Measurements from ENCODE around the gene HNRNPH3.

HNRNPH3 gene

DNA sequence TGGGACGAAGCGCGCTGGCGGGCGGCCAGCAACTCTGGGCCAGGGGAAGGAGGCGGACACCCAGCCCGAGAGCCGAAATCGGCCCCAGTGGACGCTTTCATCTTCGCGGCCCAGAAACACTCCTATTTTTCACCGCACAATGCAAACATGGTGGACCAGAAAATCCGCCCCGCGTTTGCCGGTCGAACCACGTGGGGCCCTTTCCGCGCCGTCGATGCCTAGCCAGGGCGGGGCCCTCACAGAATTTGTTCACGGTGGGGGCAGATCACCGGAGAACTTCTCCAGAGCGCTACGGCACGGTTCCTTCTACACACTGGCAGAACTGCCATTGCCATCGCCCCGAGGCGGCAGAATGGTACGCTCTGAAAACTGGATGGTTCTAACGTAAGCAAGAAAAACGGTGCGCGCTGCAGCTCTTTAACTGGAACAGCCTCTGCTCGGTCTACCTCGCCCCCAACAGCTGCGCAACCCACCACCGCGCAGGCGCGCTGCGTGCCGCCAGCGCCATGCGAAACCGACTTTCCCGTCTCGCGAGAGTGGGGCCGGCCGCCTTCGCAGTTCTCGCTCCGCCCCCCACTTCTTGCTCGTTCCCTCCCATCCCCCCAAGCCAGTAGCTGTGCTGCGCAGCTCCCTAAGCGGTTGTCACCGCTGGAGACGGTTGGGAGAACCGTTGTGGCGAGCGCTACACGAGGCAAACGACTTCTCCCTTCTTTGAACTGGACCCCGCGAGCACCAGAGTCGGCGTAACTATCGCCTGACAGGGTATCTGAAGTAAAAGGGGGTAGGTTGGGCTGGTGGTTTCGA lies at the start of gene HNRNPH3:
Gene HNRNPH3, plus strand, starts transcription at position 610 of the 804 bp plus-strand sequence. CDS start 5,158 bp downstream, outside the sequence.
- TF ChIP-seq FOXM1 (IDR thresholded peaks at IDR 0.05; ENCODE audit: borderline replicate concordance) (no peak; the same call in 1 of the 2 replicates), NFRKB (IDR thresholded peaks at IDR 0.05) (peak; percentile 2; the same call in 1 of the 2 replicates), SP1 (IDR thresholded peaks at IDR 0.05) (peak; percentile 85; the same call in 1 of the 2 replicates), TARDBP (IDR thresholded peaks at IDR 0.05) (no peak), ELF4 (IDR thresholded peaks at IDR 0.05) (peak; percentile 93), FOXK2 (IDR thresholded peaks at IDR 0.05) (no peak), L3MBTL2 (conservative IDR thresholded peaks at IDR 0.05) (peak; percentile 95)
- DNase-seq (ENCODE audit: extremely low spot score) = peak; percentile 97
- ChIA-PET POLR2A (interaction anchor here (0.5 to 3.3 kb wide), 31 partner anchors 9 to 543 kb away, joined by 3 to 34 read pairs (median 4); partner anchors contain the start of genes ATOH7, DNA2, DNAJC12 and RUFY2), CTCF (interaction anchor here (0.8 to 1.7 kb wide), 3 partner anchors 17 to 119 kb away, joined by 3 to 7 read pairs (median 4); no protein-coding TSS in a partner anchor)

GRCh38 chr10:68284062-68285001 lies 47.5 kb upstream of the HNRNPH3 start:
- TF ChIP-seq ARNT (IDR thresholded peaks at IDR 0.05) (no peak), ZNF384 (IDR thresholded peaks at IDR 0.05) (no peak), SP1 (IDR thresholded peaks at IDR 0.05) (no peak), LEF1 (IDR thresholded peaks at IDR 0.05; ENCODE audit: borderline replicate concordance) (no peak), BHLHE40 (IDR thresholded peaks at IDR 0.05; ENCODE audit: borderline replicate concordance) (no peak), PKNOX1 (IDR thresholded peaks at IDR 0.05) (no peak), TARDBP (IDR thresholded peaks at IDR 0.05) (no peak)
- no peak for DNase-seq (ENCODE audit: extremely low spot score)
- POLR2A ChIA-PET = no interaction called here
- CTCF ChIA-PET = no interaction called here

GRCh38 chr10:68288717-68289116 lies 43.1 kb upstream of the HNRNPH3 start:
- no peak for DNase-seq (ENCODE audit: extremely low spot score)
- TF ChIP-seq PKNOX1 (IDR thresholded peaks at IDR 0.05) = no peak
- no peak for TF ChIP-seq SP1 (IDR thresholded peaks at IDR 0.05)
- TF ChIP-seq ELF4 (IDR thresholded peaks at IDR 0.05) = no peak
- TF ChIP-seq SUZ12 (IDR thresholded peaks at IDR 0.05) = no peak
- TF ChIP-seq ZNF384 (IDR thresholded peaks at IDR 0.05) = no peak
- no peak for TF ChIP-seq HDGF (IDR thresholded peaks at IDR 0.05; ENCODE audit: borderline replicate concordance)
- TF ChIP-seq ARNT (IDR thresholded peaks at IDR 0.05) = no peak
- TF ChIP-seq TARDBP (IDR thresholded peaks at IDR 0.05) = no peak
- TF ChIP-seq BHLHE40 (IDR thresholded peaks at IDR 0.05; ENCODE audit: borderline replicate concordance) = no peak
- TF ChIP-seq FOXA1 (IDR thresholded peaks at IDR 0.05) = no peak
- no peak for TF ChIP-seq FOXK2 (IDR thresholded peaks at IDR 0.05)
- no peak for TF ChIP-seq NFRKB (IDR thresholded peaks at IDR 0.05)
- TF ChIP-seq LEF1 (IDR thresholded peaks at IDR 0.05; ENCODE audit: borderline replicate concordance) = no peak
- TF ChIP-seq FOXM1 (IDR thresholded peaks at IDR 0.05; ENCODE audit: borderline replicate concordance) = no peak
- no peak for TF ChIP-seq L3MBTL2 (conservative IDR thresholded peaks at IDR 0.05)
- TF ChIP-seq CTBP1 (IDR thresholded peaks at IDR 0.05; ENCODE audit: borderline replicate concordance) = no peak
- POLR2A ChIA-PET = interaction anchor here (0.6 kb wide), 2 partner anchors 12 to 138 kb away, joined by 3 read pairs; no protein-coding TSS in a partner anchor
- CTCF ChIA-PET = no interaction called here

DNA sequence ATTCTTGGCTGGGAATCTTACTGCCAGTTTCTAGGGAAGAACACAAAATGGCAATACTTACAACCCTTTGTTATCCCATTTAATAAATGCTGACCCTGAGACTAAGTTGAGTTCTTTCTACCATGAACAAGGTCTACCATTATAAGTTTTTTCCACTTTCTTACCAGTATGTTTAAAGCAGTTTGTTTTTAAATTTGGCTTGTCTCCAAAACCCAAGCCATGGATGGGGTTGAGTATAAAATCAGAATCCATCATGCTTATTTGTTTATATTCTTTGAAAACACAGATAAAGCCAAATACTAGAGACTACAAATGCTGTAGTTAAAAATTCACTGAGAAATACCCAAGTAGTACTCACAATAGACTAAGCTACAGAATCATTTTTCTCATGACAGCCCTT lies 41.1 kb upstream of the HNRNPH3 start:
- POLR2A ChIA-PET = no interaction called here
- TF ChIP-seq FOXK2 (IDR thresholded peaks at IDR 0.05) (no peak), SUZ12 (IDR thresholded peaks at IDR 0.05) (no peak), FOXM1 (IDR thresholded peaks at IDR 0.05; ENCODE audit: borderline replicate concordance) (no peak), FOXA1 (IDR thresholded peaks at IDR 0.05) (no peak), L3MBTL2 (conservative IDR thresholded peaks at IDR 0.05) (no peak), TARDBP (IDR thresholded peaks at IDR 0.05) (no peak), LEF1 (IDR thresholded peaks at IDR 0.05; ENCODE audit: borderline replicate concordance) (no peak), CTBP1 (IDR thresholded peaks at IDR 0.05; ENCODE audit: borderline replicate concordance) (no peak), ELF4 (IDR thresholded peaks at IDR 0.05) (no peak), NFRKB (IDR thresholded peaks at IDR 0.05) (no peak), PKNOX1 (IDR thresholded peaks at IDR 0.05) (no peak), BHLHE40 (IDR thresholded peaks at IDR 0.05; ENCODE audit: borderline replicate concordance) (no peak), HDGF (IDR thresholded peaks at IDR 0.05; ENCODE audit: borderline replicate concordance) (no peak), ARNT (IDR thresholded peaks at IDR 0.05) (no peak), SP1 (IDR thresholded peaks at IDR 0.05) (no peak)
- no peak for DNase-seq (ENCODE audit: extremely low spot score)
- CTCF ChIA-PET = no interaction called here

- ChIA-PET CTCF (no interaction called here), POLR2A (no interaction called here)
- TF ChIP-seq FOXM1 (IDR thresholded peaks at IDR 0.05; ENCODE audit: borderline replicate concordance) = no peak
- no peak for TF ChIP-seq PKNOX1 (IDR thresholded peaks at IDR 0.05)
- no peak for TF ChIP-seq ELF4 (IDR thresholded peaks at IDR 0.05)
- no peak for TF ChIP-seq ZNF384 (IDR thresholded peaks at IDR 0.05)
- TF ChIP-seq FOXK2 (IDR thresholded peaks at IDR 0.05) = no peak
- TF ChIP-seq SUZ12 (IDR thresholded peaks at IDR 0.05) = no peak
- no peak for TF ChIP-seq L3MBTL2 (conservative IDR thresholded peaks at IDR 0.05)
- TF ChIP-seq SP1 (IDR thresholded peaks at IDR 0.05) = no peak
- no peak for TF ChIP-seq LEF1 (IDR thresholded peaks at IDR 0.05; ENCODE audit: borderline replicate concordance)
- no peak for TF ChIP-seq TARDBP (IDR thresholded peaks at IDR 0.05)
- DNase-seq (ENCODE audit: extremely low spot score) = no peak
Observed at GRCh38 chr10:68296843-68297663, 34.8 kb upstream of the HNRNPH3 start.

All from HEK293T (cell line).